Large intestine (tissue), 3 donors: ENCODE data around the gene NFATC1. TPM values are rescaled to one million over a fixed set of nuclear protein-coding genes. Genes with fewer than 3 reads are reported as not detected.

Experiments
- DNase-seq, 2 donors: peaks; one replicate each; pipeline versions ENCODE4 v3.0.0 to v3.0.0-alpha.2; 2013
- H3K27ac ChIP-seq: one replicate; pipeline ENCODE4 v1.5.1; 2013; ENCODE audit warnings: low read length
- H3K27me3 ChIP-seq: 2 replicates; pipeline ENCODE4 v1.6.1; 2013; ENCODE audit warnings: low read length; ENCODE audit not compliant: control insufficient read depth, insufficient read depth
- H3K36me3 ChIP-seq: 2 replicates; pipeline ENCODE4 v1.6.1; 2013; ENCODE audit warnings: low read length; ENCODE audit not compliant: control insufficient read depth, insufficient read depth
- H3K4me1 ChIP-seq: one replicate; pipeline ENCODE4 v1.6.1; 2013; ENCODE audit warnings: low read length; ENCODE audit not compliant: control insufficient read depth, insufficient read depth
- H3K4me3 ChIP-seq: one replicate; pipeline ENCODE4 v1.5.1; 2013; ENCODE audit warnings: low read length
- H3K9me3 ChIP-seq: one replicate; pipeline ENCODE4 v1.6.1; 2013; ENCODE audit warnings: mild to moderate bottlenecking, low read depth, low read length, moderate library complexity; ENCODE audit not compliant: control insufficient read depth
- WGBS: methylation state at CpG from one replicate; pipeline ENCODE4 v1.1.5; 2013; ENCODE audit warnings: low lambda C conversion rate; ENCODE audit not compliant: insufficient coverage; 5-methylcytosine and 5-hydroxymethylcytosine counted together
- polyA plus RNA-seq: library from polyadenylated mRNA; unstranded; fragments of 120-200 nt; gene quantifications from one replicate; pipeline ENCODE4 v1.2.1, GENCODE V29; 2013

Gene NFATC1
- polyA plus RNA-seq, 1 donor: 6.9 TPM

DNA sequence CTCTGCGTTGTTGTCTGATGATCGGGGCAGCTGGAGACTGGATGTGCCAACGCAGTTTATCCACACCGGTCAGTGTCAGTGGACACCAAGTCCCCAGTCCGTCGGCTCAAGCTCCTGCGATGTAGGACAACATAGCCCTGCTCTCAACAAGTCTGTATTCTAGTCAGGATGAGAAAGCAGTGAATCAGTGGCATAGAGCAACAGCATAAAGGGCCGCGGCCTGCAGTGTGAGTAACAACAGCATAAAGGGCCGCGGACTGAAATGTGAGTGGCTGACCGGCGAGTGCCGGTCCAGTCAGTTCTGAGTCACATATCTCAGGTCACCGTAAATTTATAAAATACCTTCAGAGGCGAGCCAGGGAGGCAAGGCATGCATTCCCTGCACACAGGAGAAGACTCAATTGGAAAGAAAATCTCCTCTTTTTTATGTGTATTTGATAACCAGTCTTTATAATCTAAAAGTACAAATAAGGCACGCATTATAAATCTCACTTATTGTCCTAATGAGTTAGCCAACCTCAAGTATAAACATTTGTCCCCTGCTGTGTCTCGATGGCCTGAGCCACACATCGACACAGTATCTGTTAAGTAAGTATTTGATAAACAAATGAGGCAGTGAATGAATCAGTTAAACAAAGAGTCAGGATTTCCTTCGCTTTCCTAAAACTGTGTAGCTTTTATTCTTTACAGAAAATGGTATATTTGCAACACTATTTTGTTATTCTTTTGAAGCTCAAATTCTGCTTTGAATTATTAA is 33.8 kb upstream of the NFATC1 start:
- no peaks in the 10 kb centered on the region for H3K27me3 ChIP-seq
- peaks cover 29% of the 10 kb centered on the region for H3K36me3 ChIP-seq
- no peak for DNase-seq
- H3K4me1 ChIP-seq: no peaks in the 10 kb centered on the region
- WGBS: 100% methylated on average over 1 of the region's 20 CpGs
- H3K9me3 ChIP-seq: peaks cover 3% of the 10 kb centered on the region
- H3K4me3 ChIP-seq: no peak overlapping the region
- H3K27ac ChIP-seq: no peak overlapping the region

- WGBS: 100% methylated on average over 2 of the region's 13 CpGs
- Histone ChIP-seq H3K4me3 (no peak overlapping the region), H3K4me1 (no peaks in the 10 kb centered on the region), H3K36me3 (peaks cover 20% of the 10 kb centered on the region), H3K9me3 (peaks cover 3% of the 10 kb centered on the region), H3K27me3 (no peaks in the 10 kb centered on the region), H3K27ac (no peak overlapping the region)
- no peak for DNase-seq
Observed at GRCh38 chr18:79365701-79366100, 30.0 kb upstream of the NFATC1 start.

- Histone ChIP-seq H3K4me3 (no peak overlapping the region), H3K36me3 (peaks cover 14% of the 10 kb centered on the region), H3K27ac (no peak overlapping the region), H3K27me3 (no peaks in the 10 kb centered on the region), H3K9me3 (peaks cover 3% of the 10 kb centered on the region), H3K4me1 (no peaks in the 10 kb centered on the region)
- no peak for DNase-seq
- WGBS: no CpG with 5 or more reads among the region's 29 CpGs
Observed at GRCh38 chr18:79366177-79367094, 29.3 kb upstream of the NFATC1 start.

DNA sequence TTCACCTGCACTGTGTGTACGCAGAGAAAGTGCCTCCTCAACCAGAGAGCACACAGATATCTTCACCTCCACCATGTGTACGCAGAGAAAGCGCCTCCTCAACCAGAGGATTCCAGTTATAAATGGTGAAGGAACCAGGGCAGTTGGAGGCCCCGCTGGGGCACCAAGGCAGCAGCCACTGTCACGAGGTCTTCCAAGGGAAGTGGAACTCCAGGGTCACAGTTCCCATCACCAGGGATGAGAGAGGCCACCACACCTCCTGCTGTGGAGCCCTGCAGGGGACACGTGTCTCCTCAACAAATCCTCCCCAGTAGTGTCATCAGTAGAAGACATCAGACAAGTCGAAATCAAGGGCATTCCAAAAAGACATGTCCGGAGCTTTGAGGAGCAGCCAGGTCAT is 28.2 kb upstream of the NFATC1 start:
- H3K9me3 ChIP-seq: peaks cover 3% of the 10 kb centered on the region
- H3K36me3 ChIP-seq: peaks cover 9% of the 10 kb centered on the region
- H3K27me3 ChIP-seq: no peaks in the 10 kb centered on the region
- H3K4me1 ChIP-seq: no peaks in the 10 kb centered on the region
- no peak overlapping the region for H3K4me3 ChIP-seq
- DNase-seq: no peak
- H3K27ac ChIP-seq: no peak overlapping the region
- WGBS: no CpG with 5 or more reads among the region's 8 CpGs

DNA sequence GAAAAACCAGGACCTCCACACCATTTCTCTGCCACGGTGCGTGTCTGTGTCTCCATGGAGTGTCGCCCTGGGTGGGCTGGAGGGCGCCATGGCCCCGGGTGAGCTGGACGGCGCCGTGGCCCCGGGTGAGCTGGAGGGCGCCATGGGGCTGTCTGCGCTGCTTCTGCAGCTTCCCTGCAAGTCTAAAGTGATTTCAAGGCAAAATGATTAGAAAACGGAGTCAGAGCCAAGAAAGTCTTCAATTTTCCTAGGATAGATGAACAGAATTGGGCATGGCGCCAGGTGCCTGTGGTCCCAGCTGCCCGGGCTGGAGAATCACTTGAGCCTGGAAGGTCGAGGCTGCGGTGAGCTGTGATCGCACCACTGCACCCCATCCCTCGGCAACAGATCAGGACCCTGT is 27.7 kb upstream of the NFATC1 start:
- Histone ChIP-seq H3K9me3 (peaks cover 3% of the 10 kb centered on the region), H3K27me3 (no peaks in the 10 kb centered on the region), H3K4me3 (no peak overlapping the region), H3K36me3 (peaks cover 10% of the 10 kb centered on the region), H3K27ac (no peak overlapping the region), H3K4me1 (no peaks in the 10 kb centered on the region)
- WGBS: no CpG with 5 or more reads among the region's 18 CpGs
- DNase-seq: no peak

DNA sequence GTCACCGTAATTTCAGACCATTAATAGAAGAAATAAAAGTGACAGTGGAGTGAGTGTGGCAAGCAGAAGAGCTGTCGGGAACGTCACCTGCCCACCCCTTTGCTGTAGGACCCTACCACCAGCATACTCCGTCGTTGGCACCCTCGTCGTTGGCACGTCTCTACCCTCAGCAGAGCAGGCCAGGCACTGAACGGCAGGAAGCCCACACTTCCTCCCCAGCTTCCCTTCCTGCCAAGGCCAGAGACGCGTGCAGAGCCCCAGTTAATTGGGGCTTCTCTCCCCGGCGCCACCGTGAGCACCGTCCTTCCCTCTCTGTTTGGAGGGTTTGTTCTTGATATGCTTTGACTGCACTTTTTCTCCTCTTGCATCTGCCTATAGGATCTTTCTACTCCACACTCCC is 27.0 kb upstream of the NFATC1 start:
- Histone ChIP-seq H3K27me3 (no peaks in the 10 kb centered on the region), H3K27ac (no peak overlapping the region), H3K4me3 (no peak overlapping the region), H3K9me3 (peaks cover 2% of the 10 kb centered on the region), H3K4me1 (no peaks in the 10 kb centered on the region), H3K36me3 (peaks cover 6% of the 10 kb centered on the region)
- DNase-seq: no peak
- WGBS: 100% methylated on average over 5 of the region's 15 CpGs

GRCh38 chr18:79371561-79372121 is 24.1 kb upstream of the NFATC1 start:
- no CpG with 5 or more reads among the region's 14 CpGs for WGBS
- no peak for DNase-seq
- Histone ChIP-seq H3K4me3 (no peak overlapping the region), H3K36me3 (peaks cover 12% of the 10 kb centered on the region), H3K27me3 (no peaks in the 10 kb centered on the region), H3K27ac (no peak overlapping the region), H3K4me1 (no peaks in the 10 kb centered on the region), H3K9me3 (no peaks in the 10 kb centered on the region)

- Histone ChIP-seq H3K27me3 (no peaks in the 10 kb centered on the region), H3K27ac (no peak overlapping the region), H3K4me1 (no peaks in the 10 kb centered on the region), H3K9me3 (no peaks in the 10 kb centered on the region), H3K4me3 (no peak overlapping the region), H3K36me3 (peaks cover 16% of the 10 kb centered on the region)
- DNase-seq: no peak
- WGBS: no CpG with 5 or more reads among the region's 10 CpGs
Observed at GRCh38 chr18:79372461-79372860, 23.3 kb upstream of the NFATC1 start.

GRCh38 chr18:79372991-79373390 is 22.7 kb upstream of the NFATC1 start:
- H3K9me3 ChIP-seq: no peaks in the 10 kb centered on the region
- H3K36me3 ChIP-seq: peaks cover 20% of the 10 kb centered on the region
- H3K27me3 ChIP-seq: no peaks in the 10 kb centered on the region
- H3K27ac ChIP-seq: no peak overlapping the region
- H3K4me3 ChIP-seq: no peak overlapping the region
- WGBS: no CpG with 5 or more reads among the region's 2 CpGs
- no peak for DNase-seq
- no peaks in the 10 kb centered on the region for H3K4me1 ChIP-seq

- Histone ChIP-seq H3K27me3 (no peaks in the 10 kb centered on the region), H3K4me3 (no peak overlapping the region), H3K27ac (no peak overlapping the region), H3K4me1 (no peaks in the 10 kb centered on the region), H3K36me3 (peaks cover 26% of the 10 kb centered on the region), H3K9me3 (no peaks in the 10 kb centered on the region)
- no peak for DNase-seq
- no CpG with 5 or more reads among the region's 17 CpGs for WGBS
Observed at GRCh38 chr18:79373736-79374135, 22.0 kb upstream of the NFATC1 start.
